ENCODE data around the gene CTSA. TPM values are rescaled to one million over a fixed set of nuclear protein-coding genes. Genes with fewer than 3 reads are reported as not detected.

The CTSA gene
- total and polyA plus RNA-seq, 2 experiments from 2014 or later, result 61.6 to 78.1 TPM

GRCh38 chr20:45880988-45881788, 9.9 kb upstream of the CTSA start, which contains the start of gene ZSWIM1:
Gene ZSWIM1 (plus strand): TSS chr20:45881227. CDS start chr20:45882593, 1,366 bp downstream.
- DNase-seq (ENCODE audit: low read depth in 1 of 2, low spot score in 1 of 2), result peak; percentile 98 to 99
- H3K36me3 ChIP-seq, result peaks cover 24% of the 10 kb centered on the region
- H3K27me3 ChIP-seq, result no peaks in the 10 kb centered on the region
- H3K4me3 ChIP-seq, result peak within 1 kb of the TSS; percentile 52
- no peaks in the 10 kb centered on the region for H3K9me3 ChIP-seq (ENCODE audit: low read depth)
- H3K27ac ChIP-seq, result peak within 1 kb of the TSS; percentile 67
- no peak for TF ChIP-seq CTCF (IDR thresholded peaks at IDR 0.05; ENCODE audit: low read depth, low read length)
- peaks cover 6% of the 10 kb centered on the region for H3K4me1 ChIP-seq (ENCODE audit: low read depth)

DNA sequence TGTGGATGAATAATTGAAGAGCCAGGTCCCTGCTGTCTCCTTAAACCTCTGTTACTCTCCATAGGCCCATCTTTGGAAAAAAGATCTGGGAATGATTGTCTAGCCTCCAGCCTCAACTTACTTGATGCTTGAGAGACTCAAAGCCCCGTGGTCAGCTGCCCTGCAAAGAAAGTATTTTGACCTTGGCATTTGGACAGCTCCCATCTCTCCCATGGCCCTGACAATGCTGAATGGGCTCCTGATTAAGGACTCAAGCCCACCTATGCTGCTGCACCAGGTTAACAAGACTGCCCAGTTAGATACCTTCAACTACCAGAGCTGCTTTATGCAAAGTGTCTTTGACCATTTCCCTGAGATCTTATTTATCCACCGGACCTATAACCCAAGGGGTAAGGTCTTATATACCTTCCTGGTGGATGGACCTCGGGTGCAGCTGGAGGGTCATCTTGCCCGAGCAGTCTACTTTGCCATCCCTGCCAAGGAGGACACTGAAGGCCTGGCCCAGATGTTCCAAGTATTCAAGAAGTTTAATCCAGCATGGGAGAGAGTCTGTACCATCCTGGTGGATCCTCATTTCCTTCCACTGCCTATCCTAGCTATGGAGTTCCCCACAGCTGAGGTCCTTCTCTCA, 8.6 kb upstream of the CTSA start:
- no peak for TF ChIP-seq CTCF (IDR thresholded peaks at IDR 0.05; ENCODE audit: low read depth, low read length)
- no peak for DNase-seq (ENCODE audit: low read depth in 1 of 2, low spot score in 1 of 2)
- peaks cover 6% of the 10 kb centered on the region for H3K4me1 ChIP-seq (ENCODE audit: low read depth)
- H3K9me3 ChIP-seq (ENCODE audit: low read depth), result no peaks in the 10 kb centered on the region
- no peaks in the 10 kb centered on the region for H3K27me3 ChIP-seq
- peak overlapping the region; percentile 18 for H3K27ac ChIP-seq
- H3K4me3 ChIP-seq, result no peak overlapping the region
- peaks cover 18% of the 10 kb centered on the region for H3K36me3 ChIP-seq

DNA sequence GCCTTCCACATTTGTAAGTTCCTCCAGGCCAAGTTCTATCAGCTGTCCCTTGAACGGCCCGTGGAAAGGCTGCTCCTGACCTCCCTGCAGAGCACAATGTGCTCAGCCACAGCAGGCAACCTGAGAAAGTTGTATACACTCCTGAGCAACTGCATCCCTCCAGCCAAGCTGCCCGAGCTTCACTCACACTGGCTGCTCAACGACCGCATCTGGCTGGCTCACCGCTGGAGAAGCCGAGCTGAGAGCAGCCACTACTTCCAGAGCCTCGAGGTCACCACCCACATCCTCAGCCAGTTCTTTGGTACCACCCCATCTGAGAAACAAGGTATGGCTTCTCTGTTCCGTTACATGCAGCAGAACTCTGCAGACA, 8.1 kb upstream of the CTSA start:
- no peaks in the 10 kb centered on the region for H3K27me3 ChIP-seq
- H3K4me3 ChIP-seq, result no peak overlapping the region
- H3K27ac ChIP-seq, result peak overlapping the region; percentile 18
- H3K4me1 ChIP-seq (ENCODE audit: low read depth), result peaks cover 6% of the 10 kb centered on the region
- no peak for TF ChIP-seq CTCF (IDR thresholded peaks at IDR 0.05; ENCODE audit: low read depth, low read length)
- no peak for DNase-seq (ENCODE audit: low read depth in 1 of 2, low spot score in 1 of 2)
- H3K36me3 ChIP-seq, result peaks cover 16% of the 10 kb centered on the region
- H3K9me3 ChIP-seq (ENCODE audit: low read depth), result no peaks in the 10 kb centered on the region

GRCh38 chr20:45886590-45887345, 4.4 kb upstream of the CTSA start:
- Histone ChIP-seq H3K27me3 (no peaks in the 10 kb centered on the region), H3K4me3 (no peak overlapping the region), H3K27ac (no peak overlapping the region), H3K36me3 (peaks cover 12% of the 10 kb centered on the region), H3K9me3 (ENCODE audit: low read depth) (no peaks in the 10 kb centered on the region), H3K4me1 (ENCODE audit: low read depth) (peaks cover 9% of the 10 kb centered on the region)
- no peak for DNase-seq (ENCODE audit: low read depth in 1 of 2, low spot score in 1 of 2)
- no peak for TF ChIP-seq CTCF (IDR thresholded peaks at IDR 0.05; ENCODE audit: low read depth, low read length)

DNA sequence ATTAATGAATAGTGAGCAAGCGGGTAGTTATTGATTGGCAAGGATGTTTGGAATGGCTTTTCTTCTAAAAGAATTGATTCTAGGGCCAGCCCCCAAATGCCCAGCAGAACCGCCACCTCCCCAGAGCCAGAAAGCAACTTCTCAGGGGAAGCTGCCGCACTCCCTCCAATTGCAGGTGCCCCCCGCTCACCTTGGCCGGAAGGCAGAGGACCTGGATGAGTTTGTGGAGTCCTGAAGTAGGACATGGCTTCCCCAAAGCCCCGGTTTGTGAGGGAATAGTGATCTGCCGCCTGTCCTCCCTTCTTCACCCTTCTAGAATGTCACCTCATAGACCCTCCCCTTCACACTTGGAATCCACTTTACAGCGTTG, 3.8 kb upstream of the CTSA start, which contains the start of gene SPATA25:
SPATA25 (minus strand) TSS at position 277 of the 370 bp plus-strand sequence; CDS start at position 245, 32 bp downstream.
- Histone ChIP-seq H3K27ac (no peak within 1 kb of the TSS), H3K27me3 (no peaks in the 10 kb centered on the region), H3K4me3 (no peak within 1 kb of the TSS), H3K36me3 (peaks cover 12% of the 10 kb centered on the region), H3K4me1 (ENCODE audit: low read depth) (peaks cover 9% of the 10 kb centered on the region), H3K9me3 (ENCODE audit: low read depth) (no peaks in the 10 kb centered on the region)
- TF ChIP-seq CTCF (IDR thresholded peaks at IDR 0.05; ENCODE audit: low read depth, low read length), result no peak
- no peak for DNase-seq (ENCODE audit: low read depth in 1 of 2, low spot score in 1 of 2)

All from cardiac muscle cell (in vitro differentiated cells and primary cell).